Dedifferentiated amniotic fluid mesenchymal stem cell (primary cell): ENCODE results near the gene TEX9.
"Not testable (repeated sequence)": the region's sequence is repeated elsewhere in the genome, so short reads cannot be mapped to it uniquely, and the experiment has no call there.

Experiments used
- DNase-seq: peaks from one replicate; pipeline ENCODE4 v3.0.0-alpha.2; 2016; ENCODE audit errors: extremely low spot score

The TEX9 gene

GRCh38 chr15:56366211-56366610, 985 bp downstream of the TEX9 start:
- DNase-seq = no peak

- DNase-seq = no peak
Observed at GRCh38 chr15:56367156-56367555, 1.9 kb downstream of the TEX9 start.

GRCh38 chr15:56369234-56369633, 4.0 kb downstream of the TEX9 start:
- no peak for DNase-seq

GRCh38 chr15:56371495-56372147, 6.4 kb downstream of the TEX9 start:
- no peak for DNase-seq

GRCh38 chr15:56374693-56375092, 9.5 kb downstream of the TEX9 start:
- not testable (repeated sequence) for DNase-seq

- DNase-seq = not testable (repeated sequence)
Observed at GRCh38 chr15:56377822-56378221, 12.6 kb downstream of the TEX9 start.

GRCh38 chr15:56383010-56383409, 17.8 kb downstream of the TEX9 start:
- DNase-seq = no peak

GRCh38 chr15:56385908-56386307, 20.7 kb downstream of the TEX9 start:
- DNase-seq = no peak

- no peak for DNase-seq
Observed at GRCh38 chr15:56390739-56391267, 25.6 kb downstream of the TEX9 start.

- no peak for DNase-seq
Observed at GRCh38 chr15:56393277-56393676, 28.1 kb downstream of the TEX9 start.

- no peak for DNase-seq
Observed at GRCh38 chr15:56394909-56395308, 29.7 kb downstream of the TEX9 start.

GRCh38 chr15:56397325-56397724, 32.1 kb downstream of the TEX9 start:
- DNase-seq = not testable (repeated sequence)

GRCh38 chr15:56399209-56399608, 34.0 kb downstream of the TEX9 start:
- DNase-seq = not testable (repeated sequence)

- DNase-seq = no peak
Observed at GRCh38 chr15:56410721-56411120, 45.5 kb downstream of the TEX9 start.

- no peak for DNase-seq
Observed at GRCh38 chr15:56411122-56411749, 46.0 kb downstream of the TEX9 start.

GRCh38 chr15:56413114-56413733, 48.0 kb downstream of the TEX9 start:
- not testable (repeated sequence) for DNase-seq

- DNase-seq = no peak
Observed at GRCh38 chr15:56425276-56425675, 60.0 kb downstream of the TEX9 start.

- no peak for DNase-seq
Observed at GRCh38 chr15:56425976-56426375, 60.8 kb downstream of the TEX9 start.

GRCh38 chr15:56428821-56429458, 63.7 kb downstream of the TEX9 start:
- DNase-seq = peak; percentile 55

GRCh38 chr15:56432304-56432703, 67.1 kb downstream of the TEX9 start:
- no peak for DNase-seq

- no peak for DNase-seq
Observed at GRCh38 chr15:56440214-56440770, 75.1 kb downstream of the TEX9 start.

GRCh38 chr15:56442354-56442753, 77.1 kb downstream of the TEX9 start:
- no peak for DNase-seq
